ENCODE measurements around the gene PPP4C. TPM values are rescaled to one million over a fixed set of nuclear protein-coding genes. Genes with fewer than 3 reads are reported as not detected.

Gene PPP4C
- total and polyA plus RNA-seq, 2 of the 8 experiments (the other 6 are each of a cell fraction or from before 2014, with no cell fraction given): 148 to 298 TPM

- Histone ChIP-seq H2AFZ (ENCODE audit: low read length) (no peak overlapping the region), H3K9ac (replicated peaks in 1 of 4; ENCODE audit: extremely low read depth in 1 of 4, low read depth in 3 of 4, low read length in 3 of 4) (no peak overlapping the region), H2BK12ac (ENCODE audit: low read depth, low read length) (no peak overlapping the region), H3K4me2 (ENCODE audit: insufficient read depth in 1 of 2, low read depth in 2 of 2, low read length in 2 of 2) (no peak overlapping the region), H3K9me3 (ENCODE audit: insufficient read depth in 2 of 2, low read depth in 1 of 2, low read length in 1 of 2) (no peaks in the 10 kb centered on the region), H4K91ac (replicated peaks; ENCODE audit: insufficient read length, low read length) (no peak overlapping the region), H3K56ac (replicated peaks; ENCODE audit: insufficient read length, low read depth, low read length) (no peak overlapping the region), H3K4me3 (ENCODE audit: extremely low read depth in 1 of 4, insufficient read depth in 2 of 4, low read depth in 3 of 4, low read length in 4 of 4) (no peak overlapping the region), H3K23ac (ENCODE audit: insufficient read length) (no peak overlapping the region), H3K4me1 (replicated peaks in 1 of 4; ENCODE audit: control insufficient read depth in 3 of 4, insufficient read depth in 4 of 4, low read length in 3 of 4) (peaks cover 0 to 12% (median 2%) of the 10 kb centered on the region in 4 experiments; a peak in 5 of 7 replicates), H3K79me2 (ENCODE audit: control insufficient read depth in 1 of 2, insufficient read depth in 2 of 2, low read length in 2 of 2) (no peaks in the 10 kb centered on the region), H3K4ac (replicated peaks; ENCODE audit: insufficient read length, low read depth, low read length) (no peak overlapping the region), H2BK5ac (ENCODE audit: low read depth, low read length) (no peak overlapping the region), H2BK20ac (ENCODE audit: low read length) (no peak overlapping the region), H4K20me1 (replicated peaks in 1 of 2; ENCODE audit: control insufficient read depth in 1 of 2, insufficient read depth in 2 of 2, low read length in 2 of 2) (peaks cover 0 to 3% of the 10 kb centered on the region in 2 experiments), H3K18ac (ENCODE audit: extremely low read depth, low read length) (no peak overlapping the region), H4K5ac (ENCODE audit: insufficient read length, low read depth, low read length) (no peak overlapping the region), H3K27ac (ENCODE audit: low read depth, low read length) (no peak overlapping the region), H2BK15ac (ENCODE audit: low read length) (no peak overlapping the region), H3K36me3 (ENCODE audit: control insufficient read depth in 2 of 4, insufficient read depth in 4 of 4, low read length in 3 of 4) (peaks cover 0 to 4% (median 0%) of the 10 kb centered on the region in 4 experiments; a peak in 1 of 8 replicates), H3K79me1 (ENCODE audit: low read depth, low read length) (no peaks in the 10 kb centered on the region), H2AK5ac (ENCODE audit: low read depth, low read length) (no peak overlapping the region), H3K14ac (ENCODE audit: insufficient read length) (no peak overlapping the region), H3K23me2 (ENCODE audit: low read depth, low read length) (peaks cover 3% of the 10 kb centered on the region; the same call in 1 of the 2 replicates), H2BK120ac (replicated peaks; ENCODE audit: low read depth, low read length) (no peak overlapping the region), H4K8ac (ENCODE audit: extremely low read depth, insufficient read depth, low read length) (no peak overlapping the region), H3K27me3 (replicated peaks in 1 of 4; ENCODE audit: control insufficient read depth in 3 of 4, extremely low read depth in 1 of 4, insufficient read depth in 3 of 4, low read length in 3 of 4) (no peaks in the 10 kb centered on the region)
- FAIRE-seq (no peak), DNase-seq (ENCODE audit: low read depth in 1 of 2, low spot score in 2 of 2) (no peak)
- ChIA-PET CTCF (ENCODE audit: partially characterized antibody) (interaction anchor here (1.3 to 2.9 kb wide), 3 partner anchors 23 to 68 kb away, joined by 3 to 11 read pairs (median 4); partner anchors contain the start of gene TBX6), POLR2A (ENCODE audit: partially characterized antibody) (interaction anchor here (0.8 to 1.6 kb wide), 3 partner anchors 11 to 66 kb away, joined by 3 to 4 read pairs (median 3); partner anchors contain the start of gene CORO1A)
- 96% methylated on average over 10 of the region's 10 CpGs; no CpG with 5 or more reads in 1 of the 2 experiments for WGBS, 2 experiments (ENCODE audit: extremely low coverage in 1 of 2, insufficient coverage in 1 of 2, insufficient read length in 1 of 2, insufficient replicate concordance in 2 of 2, low coverage in 1 of 2, low lambda C conversion rate in 2 of 2, missing lambda C conversion rate in 1 of 2)
- no peak for TF ChIP-seq JUN (IDR thresholded peaks at IDR 0.05; ENCODE audit: low read depth, low read length)
- no peak for TF ChIP-seq TAF7 (optimal IDR thresholded peaks at IDR 0.05; ENCODE audit: borderline replicate concordance, low read depth, low read length)
- TF ChIP-seq YY1 (IDR thresholded peaks at IDR 0.05; ENCODE audit: low read depth, low read length): no peak
- TF ChIP-seq SP1 (IDR thresholded peaks at IDR 0.05; ENCODE audit: low read depth, low read length): no peak
- no peak for TF ChIP-seq TBP (IDR thresholded peaks at IDR 0.05; ENCODE audit: low read depth, low read length)
- no peak for TF ChIP-seq RXRA (IDR thresholded peaks at IDR 0.05; ENCODE audit: insufficient read depth, low read depth, low read length)
- TF ChIP-seq PHF8 (conservative IDR thresholded peaks at IDR 0.05; ENCODE audit: low read depth, low read length): no peak
- TF ChIP-seq HDAC2 (IDR thresholded peaks at IDR 0.05; ENCODE audit: borderline replicate concordance in 1 of 2, low read depth in 2 of 2, low read length in 2 of 2): no peak
- TF ChIP-seq BACH1 (IDR thresholded peaks at IDR 0.05; ENCODE audit: low read length): no peak
- no peak for TF ChIP-seq NRF1 (IDR thresholded peaks at IDR 0.05; ENCODE audit: low read depth, low read length)
- no peak for TF ChIP-seq GTF2F1 (IDR thresholded peaks at IDR 0.05; ENCODE audit: borderline replicate concordance, low read depth, low read length)
- TF ChIP-seq, protein P1, sequence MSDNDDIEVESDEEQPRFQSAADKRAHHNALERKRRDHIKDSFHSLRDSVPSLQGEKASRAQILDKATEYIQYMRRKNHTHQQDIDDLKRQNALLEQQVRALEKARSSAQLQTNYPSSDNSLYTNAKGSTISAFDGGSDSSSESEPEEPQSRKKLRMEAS (IDR thresholded peaks at IDR 0.05): no peak
- TF ChIP-seq KDM5A (IDR thresholded peaks at IDR 0.05; ENCODE audit: low read length): no peak
Measured at GRCh38 chr16:30117768-30118167, 42.0 kb downstream of the PPP4C start.
